C4-2B (cell line): ENCODE measurements around the gene DVL3.

Experiments used
- CTCF ChIP-seq: fragments of 450-650 bp; conservative IDR thresholded peaks from 2 replicates; pipeline ENCODE4 v1.5.1; 2017; ENCODE audit warnings: mild to moderate bottlenecking
- ZFX ChIP-seq: fragments of 450-650 bp; IDR thresholded peaks from 2 replicates; pipeline ENCODE4 v1.6.1; 2017

- TF ChIP-seq CTCF (no peak), ZFX (no peak)
Observed at GRCh38 chr3:184192889-184193288, 37.7 kb downstream of the DVL3 start.
